Mucosa of gallbladder (tissue), 1 donor: Measurements from ENCODE around the gene EMILIN2. TPM values are rescaled to one million over a fixed set of nuclear protein-coding genes. Genes with fewer than 3 reads are reported as not detected.

ENCODE experiments used
- DNase-seq: peaks from one replicate; pipeline ENCODE4 v3.0.0-alpha.2; 2020; ENCODE audit warnings: low spot score
- total RNA-seq: library from RNA; stranded (reverse); gene quantifications from one replicate; pipeline ENCODE4 v1.2.1, GENCODE V29; 2021
- donor health status: DM: no; HTN: no; CAD: no.

Gene EMILIN2
- total RNA-seq, 1 donor from 2014 or later = 15.4 TPM

GRCh38 chr18:2954869-2955645 lies 108.3 kb downstream of the EMILIN2 start:
- DNase-seq = no peak

GRCh38 chr18:2956056-2956455 lies 109.2 kb downstream of the EMILIN2 start:
- DNase-seq = no peak

- no peak for DNase-seq
Measured at GRCh38 chr18:2958819-2959298, 112.1 kb downstream of the EMILIN2 start.

GRCh38 chr18:2959341-2959740 lies 112.5 kb downstream of the EMILIN2 start:
- no peak for DNase-seq

- no peak for DNase-seq
Measured at GRCh38 chr18:2960983-2961696, 114.3 kb downstream of the EMILIN2 start.

GRCh38 chr18:2961821-2962220 lies 115.0 kb downstream of the EMILIN2 start:
- no peak for DNase-seq

- DNase-seq = no peak
Measured at GRCh38 chr18:2963048-2963447, 116.2 kb downstream of the EMILIN2 start.

- no peak for DNase-seq
Measured at GRCh38 chr18:2964361-2965010, 117.7 kb downstream of the EMILIN2 start.

Other genes starting within 250 kb of the EMILIN2 start
- 38.3 TPM for gene SMCHD1, start 191.3 kb upstream of the EMILIN2 start, total RNA-seq
- gene LPIN2, start 166.1 kb downstream of the EMILIN2 start, total RNA-seq = 190 TPM